Measurements from ENCODE around the gene STRIP1. TPM values are rescaled to one million over a fixed set of nuclear protein-coding genes. Genes with fewer than 3 reads are reported as not detected.
A peak's percentile ranks its signal among the peaks of the same experiment; 100 is the strongest.

STRIP1 gene
- total RNA-seq, 4 donors from 2014 or later: 25.9 to 44.4 (median 34.8) TPM

GRCh38 chr1:110043016-110043415 lies 8.6 kb downstream of the STRIP1 start:
- Histone ChIP-seq H3K4me1 (no peaks in the 10 kb centered on the region), H3K27ac (no peak overlapping the region), H3K27me3 (no peaks in the 10 kb centered on the region), H3K9me3 (no peaks in the 10 kb centered on the region), H3K36me3 (peaks cover 59 to 100% (median 77%) of the 10 kb centered on the region in 3 donors), H3K4me3 (no peak overlapping the region)
- intact Hi-C loops (cut with DNase I): no loop called here
- WGBS, 2 donors: 97 to 100% methylated on average over 1 to 6 of the region's 10 CpGs
- TF ChIP-seq, protein P1, sequence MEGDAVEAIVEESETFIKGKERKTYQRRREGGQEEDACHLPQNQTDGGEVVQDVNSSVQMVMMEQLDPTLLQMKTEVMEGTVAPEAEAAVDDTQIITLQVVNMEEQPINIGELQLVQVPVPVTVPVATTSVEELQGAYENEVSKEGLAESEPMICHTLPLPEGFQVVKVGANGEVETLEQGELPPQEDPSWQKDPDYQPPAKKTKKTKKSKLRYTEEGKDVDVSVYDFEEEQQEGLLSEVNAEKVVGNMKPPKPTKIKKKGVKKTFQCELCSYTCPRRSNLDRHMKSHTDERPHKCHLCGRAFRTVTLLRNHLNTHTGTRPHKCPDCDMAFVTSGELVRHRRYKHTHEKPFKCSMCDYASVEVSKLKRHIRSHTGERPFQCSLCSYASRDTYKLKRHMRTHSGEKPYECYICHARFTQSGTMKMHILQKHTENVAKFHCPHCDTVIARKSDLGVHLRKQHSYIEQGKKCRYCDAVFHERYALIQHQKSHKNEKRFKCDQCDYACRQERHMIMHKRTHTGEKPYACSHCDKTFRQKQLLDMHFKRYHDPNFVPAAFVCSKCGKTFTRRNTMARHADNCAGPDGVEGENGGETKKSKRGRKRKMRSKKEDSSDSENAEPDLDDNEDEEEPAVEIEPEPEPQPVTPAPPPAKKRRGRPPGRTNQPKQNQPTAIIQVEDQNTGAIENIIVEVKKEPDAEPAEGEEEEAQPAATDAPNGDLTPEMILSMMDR (IDR thresholded peaks at IDR 0.05): no peak
- no peak for TF ChIP-seq POLR2A (IDR thresholded peaks at IDR 0.05)
- no peak for DNase-seq

DNA sequence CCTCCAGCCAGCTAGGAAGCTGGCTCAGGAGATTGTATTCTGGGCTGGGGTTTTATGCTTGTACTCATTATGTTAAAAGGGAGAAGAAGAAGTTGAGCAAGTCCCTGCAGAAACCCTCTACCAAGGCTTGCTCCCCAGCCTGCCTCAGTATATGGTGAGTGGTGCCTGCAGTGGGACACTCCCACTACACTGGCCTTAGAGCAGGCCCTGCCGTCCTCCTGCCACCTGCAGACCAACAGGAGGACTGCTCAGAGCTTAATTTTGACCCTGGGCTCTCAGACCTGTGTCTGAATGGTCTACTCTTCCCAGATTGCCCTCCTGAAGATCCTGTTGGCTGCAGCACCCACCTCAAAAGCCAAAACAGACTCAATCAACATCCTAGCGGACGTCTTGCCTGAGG lies 13.0 kb downstream of the STRIP1 start:
- Histone ChIP-seq H3K27ac (no peak overlapping the region), H3K36me3 (peaks cover 35 to 100% (median 73%) of the 10 kb centered on the region in 3 donors), H3K27me3 (no peaks in the 10 kb centered on the region), H3K9me3 (no peaks in the 10 kb centered on the region), H3K4me3 (no peak overlapping the region), H3K4me1 (peaks cover 0 to 23% (median 14%) of the 10 kb centered on the region in 3 donors)
- TF ChIP-seq POLR2A (IDR thresholded peaks at IDR 0.05): no peak
- TF ChIP-seq, protein P1 (IDR thresholded peaks at IDR 0.05): no peak
- DNase-seq: no peak
- 64 to 80% methylated on average over 1 to 3 of the region's 3 CpGs for WGBS, 2 donors
- intact Hi-C loops (cut with DNase I): no loop called here

GRCh38 chr1:110048240-110048639 lies 13.8 kb downstream of the STRIP1 start:
- no peak for DNase-seq
- 97 to 100% methylated on average over 2 to 3 of the region's 5 CpGs for WGBS, 2 donors
- TF ChIP-seq, protein P1 (IDR thresholded peaks at IDR 0.05): no peak
- TF ChIP-seq POLR2A (IDR thresholded peaks at IDR 0.05): no peak
- Histone ChIP-seq H3K4me1 (peaks cover 0 to 23% (median 14%) of the 10 kb centered on the region in 3 donors), H3K36me3 (peaks cover 34 to 100% (median 70%) of the 10 kb centered on the region in 3 donors), H3K27me3 (no peaks in the 10 kb centered on the region), H3K27ac (no peak overlapping the region), H3K4me3 (no peak overlapping the region), H3K9me3 (no peaks in the 10 kb centered on the region)
- intact Hi-C loops (cut with DNase I): no loop called here

- intact Hi-C loops (cut with DNase I): no loop called here
- no peak overlapping the region for H3K4me3 ChIP-seq
- H3K4me1 ChIP-seq: peaks cover 0 to 23% (median 14%) of the 10 kb centered on the region in 3 donors
- no peaks in the 10 kb centered on the region for H3K27me3 ChIP-seq
- H3K27ac ChIP-seq: no peak overlapping the region
- H3K9me3 ChIP-seq: no peaks in the 10 kb centered on the region
- no peak for DNase-seq
- H3K36me3 ChIP-seq: peaks cover 35 to 100% (median 70%) of the 10 kb centered on the region in 3 donors
- 64 to 71% methylated on average over 9 of the region's 9 CpGs for WGBS, 2 donors
- no peak for TF ChIP-seq POLR2A (IDR thresholded peaks at IDR 0.05)
- TF ChIP-seq, protein P1 (IDR thresholded peaks at IDR 0.05): no peak
Measured at GRCh38 chr1:110048923-110049601, 14.6 kb downstream of the STRIP1 start.

GRCh38 chr1:110049801-110050601 lies 15.6 kb downstream of the STRIP1 start:
- Histone ChIP-seq H3K36me3 (peaks cover 38 to 100% (median 73%) of the 10 kb centered on the region in 3 donors), H3K27me3 (no peaks in the 10 kb centered on the region), H3K9me3 (no peaks in the 10 kb centered on the region), H3K4me3 (no peak overlapping the region), H3K4me1 (peaks cover 0 to 23% (median 14%) of the 10 kb centered on the region in 3 donors), H3K27ac (peak overlapping the region in 1 of 4 donors; percentile 14)
- WGBS, 2 donors: 45 to 59% methylated on average over 2 to 4 of the region's 11 CpGs
- DNase-seq: no peak
- no peak for TF ChIP-seq POLR2A (IDR thresholded peaks at IDR 0.05)
- TF ChIP-seq, protein P1 (IDR thresholded peaks at IDR 0.05): no peak
- intact Hi-C loops (cut with DNase I): loop anchor here (5.0 kb wide), 1 partner anchor 57 kb away; no protein-coding TSS in a partner anchor
